Fibroblast of skin of right biceps (primary cell): Measurements from ENCODE around the gene ZNF593OS.
A peak's percentile ranks its signal among the peaks of the same experiment; 100 is the strongest.

Experiments used
- DNase-seq: peaks from one replicate; pipeline ENCODE4 v3.0.0-alpha.2; 2013

ZNF593OS gene

GRCh38 chr1:26158271-26158907 is 13.2 kb downstream of the ZNF593OS start:
- DNase-seq = no peak

GRCh38 chr1:26156285-26157038 is 15.2 kb downstream of the ZNF593OS start:
- peak; percentile 47 for DNase-seq

DNA sequence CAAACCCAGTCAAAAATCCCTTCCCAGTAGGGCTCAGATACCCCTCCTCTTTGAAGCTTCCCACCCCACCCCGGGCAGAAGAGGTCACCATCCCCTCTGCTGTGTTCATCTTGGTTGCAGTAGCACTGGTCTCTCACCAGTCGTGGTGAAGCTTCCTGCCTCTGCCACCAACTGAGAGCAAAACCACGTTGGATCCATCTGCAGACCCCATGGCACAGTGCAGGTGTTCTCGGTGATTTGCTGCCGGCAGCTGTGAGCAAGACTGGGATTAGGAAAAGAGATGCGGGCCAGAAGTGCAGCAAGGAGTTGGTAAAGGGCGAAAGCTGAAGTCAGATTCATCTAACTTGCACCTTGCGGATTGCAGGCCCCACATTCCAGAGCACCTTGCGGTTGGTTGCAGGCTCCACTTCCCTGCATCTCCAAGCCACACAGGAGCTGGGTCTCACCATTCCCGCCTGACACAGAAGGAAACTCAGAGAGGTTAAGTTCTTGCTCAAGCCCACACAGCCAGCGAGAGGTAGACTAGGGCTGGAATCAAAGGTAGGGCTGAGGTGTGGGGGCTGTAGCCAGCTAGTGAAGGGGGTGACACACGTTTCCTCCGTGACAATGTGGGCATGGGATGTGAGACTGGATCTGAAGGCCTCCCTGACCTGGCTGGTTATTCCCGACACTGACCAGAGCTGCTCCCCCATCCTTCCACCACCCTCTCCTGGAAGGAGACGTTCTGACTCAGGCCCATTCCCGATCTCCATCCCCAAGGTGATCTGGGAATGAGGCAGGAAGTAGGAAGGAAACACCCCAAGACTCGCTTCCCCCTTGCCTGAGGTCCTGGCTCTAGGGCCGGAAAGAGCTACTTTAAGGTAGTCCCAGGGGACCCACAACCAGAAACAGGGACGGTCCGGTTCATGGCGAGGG is 16.0 kb downstream of the ZNF593OS start:
- DNase-seq = no peak

- DNase-seq = no peak
Observed at GRCh38 chr1:26154750-26155149, 16.9 kb downstream of the ZNF593OS start.

- DNase-seq = no peak
Observed at GRCh38 chr1:26153966-26154532, 17.6 kb downstream of the ZNF593OS start.

DNA sequence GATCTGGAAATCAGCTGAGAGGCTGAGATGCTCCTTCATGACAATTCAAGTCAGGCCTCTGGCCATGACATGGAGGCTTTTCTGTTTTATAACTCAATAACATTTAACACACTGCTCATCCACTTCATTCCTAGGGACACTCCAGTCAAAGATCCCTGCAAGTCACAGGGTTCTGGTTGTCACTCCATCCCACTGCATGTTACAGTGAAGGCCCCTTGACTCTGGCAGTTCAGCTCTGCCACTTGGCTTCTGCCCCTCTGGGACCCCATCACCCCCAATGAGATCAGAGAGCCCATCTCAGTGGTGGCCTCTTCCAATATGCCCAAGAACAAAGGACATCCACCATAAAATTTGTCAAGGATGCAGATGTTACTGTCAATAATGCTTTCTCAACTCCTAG is 22.7 kb downstream of the ZNF593OS start:
- no peak for DNase-seq

DNA sequence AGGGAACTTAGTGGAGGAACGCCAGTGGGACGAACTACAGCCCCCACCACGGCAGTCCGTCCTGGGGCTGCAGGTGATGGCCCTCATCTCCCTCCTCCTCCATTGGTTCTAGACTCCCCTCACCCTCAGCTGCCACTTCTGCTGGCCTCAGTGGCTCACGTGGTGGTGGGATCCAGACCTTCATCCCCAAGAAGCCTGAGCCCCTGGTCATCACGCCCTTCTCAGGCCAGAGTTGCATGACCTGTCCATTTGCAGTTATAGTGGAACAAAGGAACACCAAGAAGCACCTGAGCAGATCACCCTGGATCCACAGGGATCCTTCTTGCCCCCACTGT is 25.7 kb downstream of the ZNF593OS start:
- DNase-seq = no peak

GRCh38 chr1:26145041-26145959 is 26.3 kb downstream of the ZNF593OS start:
- peak; percentile 72 for DNase-seq

- no peak for DNase-seq
Observed at GRCh38 chr1:26142159-26142558, 29.5 kb downstream of the ZNF593OS start.

GRCh38 chr1:26138974-26139558 is 32.6 kb downstream of the ZNF593OS start:
- no peak for DNase-seq

- no peak for DNase-seq
Observed at GRCh38 chr1:26134466-26134865, 37.2 kb downstream of the ZNF593OS start.

- no peak for DNase-seq
Observed at GRCh38 chr1:26132834-26133167, 38.8 kb downstream of the ZNF593OS start.

- no peak for DNase-seq
Observed at GRCh38 chr1:26132128-26132833, 39.4 kb downstream of the ZNF593OS start.

GRCh38 chr1:26130695-26131094 is 40.9 kb downstream of the ZNF593OS start:
- DNase-seq = no peak

GRCh38 chr1:26129778-26130177 is 41.9 kb downstream of the ZNF593OS start:
- DNase-seq = no peak

GRCh38 chr1:26127235-26128163 is 44.1 kb downstream of the ZNF593OS start:
- DNase-seq = no peak

- peak; percentile 45 for DNase-seq
Observed at GRCh38 chr1:26126321-26127084, 45.1 kb downstream of the ZNF593OS start.

GRCh38 chr1:26125946-26126320 is 45.7 kb downstream of the ZNF593OS start:
- no peak for DNase-seq

DNA sequence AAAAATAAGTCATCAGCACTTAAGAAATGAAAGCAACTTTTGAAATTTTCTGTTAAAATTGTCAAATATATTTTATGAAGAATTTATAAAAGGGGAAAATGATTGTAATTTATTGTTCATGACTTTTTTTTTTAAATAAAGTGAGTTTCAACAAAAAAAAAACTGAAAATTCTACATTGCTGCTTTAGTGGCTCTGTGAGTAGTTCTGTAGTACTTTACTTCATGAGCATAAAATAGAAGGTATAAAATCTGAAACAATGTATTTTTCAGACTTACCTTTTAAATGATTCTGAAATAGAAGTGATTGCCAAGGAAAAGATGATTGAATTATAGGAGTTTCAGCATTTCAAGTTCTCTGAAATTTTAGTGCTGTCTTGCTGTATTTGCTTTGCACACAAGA is 46.2 kb downstream of the ZNF593OS start:
- no peak for DNase-seq
